ENCODE data around the gene DDX11. TPM values are rescaled to one million over a fixed set of nuclear protein-coding genes. Genes with fewer than 3 reads are reported as not detected.
"Not testable (repeated sequence)": the region's sequence is repeated elsewhere in the genome, so short reads cannot be mapped to it uniquely, and the experiment has no call there.

Gene DDX11
- total RNA-seq, 1 donor: 17.0 TPM

GRCh38 chr12:31145296-31145695, 71.6 kb downstream of the DDX11 start:
- H3K4me3 ChIP-seq (ENCODE audit: low read depth, low read length); DNase-seq (ENCODE audit: low read depth): not testable (repeated sequence)

GRCh38 chr12:31147415-31147814, 73.8 kb downstream of the DDX11 start:
- H3K4me3 ChIP-seq (ENCODE audit: low read depth, low read length); DNase-seq (ENCODE audit: low read depth): not testable (repeated sequence)

- H3K4me3 ChIP-seq (ENCODE audit: low read depth, low read length); DNase-seq (ENCODE audit: low read depth): not testable (repeated sequence)
Measured at GRCh38 chr12:31150766-31151165, 77.1 kb downstream of the DDX11 start.

Small RNA genes within 50 kb of the gene (small RNA-seq; reads per million reads assigned to genes)
- not detected for gene RF00072

Other genes starting within 250 kb of the DDX11 start
- 0.36 and 2.0 TPM in 2 replicates for gene TSPAN11, start 147.1 kb upstream of the DDX11 start, total RNA-seq (ENCODE audit: low replicate concordance)

Measured in fibroblast of the aortic adventitia (primary cell).